ENCODE results near the gene FAAP100.
A peak's percentile ranks its signal among the peaks of the same experiment; 100 is the strongest.

The FAAP100 gene

GRCh38 chr17:81551458-81552243, 502 bp downstream of the FAAP100 start:
- DNase-seq, result no peak

- no peak for DNase-seq
Observed at GRCh38 chr17:81550830-81551457, 1.2 kb downstream of the FAAP100 start.

GRCh38 chr17:81550285-81550684, 1.9 kb downstream of the FAAP100 start:
- no peak for DNase-seq

- DNase-seq, result no peak
Observed at GRCh38 chr17:81549826-81550225, 2.3 kb downstream of the FAAP100 start.

- DNase-seq, result no peak
Observed at GRCh38 chr17:81549031-81549557, 3.1 kb downstream of the FAAP100 start.

- DNase-seq, result no peak
Observed at GRCh38 chr17:81547614-81547982, 4.6 kb downstream of the FAAP100 start.

GRCh38 chr17:81546906-81547613, 5.1 kb downstream of the FAAP100 start:
- DNase-seq, result no peak

GRCh38 chr17:81545160-81545949, 6.8 kb downstream of the FAAP100 start:
- no peak for DNase-seq

GRCh38 chr17:81544281-81544974, 7.7 kb downstream of the FAAP100 start:
- no peak for DNase-seq

GRCh38 chr17:81543756-81544155, 8.4 kb downstream of the FAAP100 start:
- DNase-seq, result no peak

- no peak for DNase-seq
Observed at GRCh38 chr17:81543339-81543675, 8.8 kb downstream of the FAAP100 start.

- no peak for DNase-seq
Observed at GRCh38 chr17:81542431-81543338, 9.5 kb downstream of the FAAP100 start.

GRCh38 chr17:81541123-81541522, 11.0 kb downstream of the FAAP100 start:
- no peak for DNase-seq

GRCh38 chr17:81540676-81541027, 11.5 kb downstream of the FAAP100 start:
- DNase-seq, result no peak

GRCh38 chr17:81539961-81540675, 12.0 kb downstream of the FAAP100 start:
- no peak for DNase-seq

- no peak for DNase-seq
Observed at GRCh38 chr17:81539571-81539900, 12.6 kb downstream of the FAAP100 start.

- no peak for DNase-seq
Observed at GRCh38 chr17:81538651-81539570, 13.2 kb downstream of the FAAP100 start.

- no peak for DNase-seq
Observed at GRCh38 chr17:81537856-81538555, 14.1 kb downstream of the FAAP100 start.

GRCh38 chr17:81537343-81537855, 14.8 kb downstream of the FAAP100 start:
- DNase-seq, result peak; percentile 39 to 47

Measured in NCI-H1930 (cell line).